Panc1 (cell line): ENCODE data around the gene GIMAP2. TPM values are rescaled to one million over a fixed set of nuclear protein-coding genes. Genes with fewer than 3 reads are reported as not detected.

Experiments used
- ATAC-seq: fragments of 200-7000 bp; cut with Tn5 transposase; 2 replicates; pipeline ENCODE4 v1.9.1; 2020; ENCODE audit warnings: mild to moderate bottlenecking, moderate library complexity
- BruUV-seq: library from RNA; stranded (reverse); fragments of 400-500 nt; replicated peaks from 2 replicates; lab custom pipeline; 2021; lab: Mats Ljungman, UMichigan
- CTCF ChIA-PET: fragments of 300-600 bp; sonication (Branson Sonifier 250); formaldehyde crosslinking; loops from one replicate; lab custom pipeline; 2022; ENCODE audit warnings: antibody characterized with exemption; lab: Charles Lee
- POLR2A ChIA-PET: fragments of 300-600 bp; sonication (Branson Sonifier 250); formaldehyde crosslinking; loops from one replicate; lab custom pipeline; 2022; ENCODE audit warnings: antibody characterized with exemption; lab: Charles Lee
- DNase-seq: peaks from one replicate; pipeline ENCODE4 v3.0.0-alpha.2; 2010; ENCODE audit warnings: low read depth, low spot score
- H3K27ac ChIP-seq: 2 replicates; pipeline ENCODE4 v1.5.1; 2011; ENCODE audit warnings: mild to moderate bottlenecking, low read length, inconsistent platforms
- H3K27me3 ChIP-seq: fragments of 200-500 bp; sonication (Bioruptor generic); 2 replicates; pipeline ENCODE4 v1.6.0; 2014; ENCODE audit warnings: low read length, inconsistent platforms; ENCODE audit not compliant: control insufficient read depth, insufficient read depth
- H3K36me3 ChIP-seq: fragments of 200-500 bp; sonication (Bioruptor generic); 2 replicates; pipeline ENCODE4 v1.5.1; 2014; ENCODE audit warnings: inconsistent platforms, mild to moderate bottlenecking, low read length, moderate library complexity; ENCODE audit not compliant: control insufficient read depth, insufficient read depth
- H3K4me1 ChIP-seq: 2 replicates; pipeline ENCODE4 v1.5.1; 2011; ENCODE audit warnings: inconsistent platforms, mild to moderate bottlenecking, low read length, moderate library complexity; ENCODE audit not compliant: control insufficient read depth, insufficient read depth
- H3K4me3 ChIP-seq, 2 experiments: 2 replicates each; pipeline ENCODE4 v1.5.1; 2011 to 2012; ENCODE audit warnings: low read depth in 2 of 2, low read length in 2 of 2, mild to moderate bottlenecking in 2 of 2, inconsistent platforms in 1 of 2, moderate library complexity in 1 of 2
- H3K9me3 ChIP-seq: fragments of 200-500 bp; sonication (Bioruptor generic); 2 replicates; pipeline ENCODE4 v1.5.1; 2014; ENCODE audit warnings: low read depth, mild to moderate bottlenecking, inconsistent platforms, low read length, moderate library complexity; ENCODE audit not compliant: control insufficient read depth, insufficient read depth
- POLR2AphosphoS5 ChIP-seq: IDR thresholded peaks from 2 replicates; pipeline ENCODE4 v1.6.1; 2012; ENCODE audit warnings: mild to moderate bottlenecking, low read depth, low read length, moderate library complexity
- SIN3A ChIP-seq: IDR thresholded peaks from 2 replicates; pipeline ENCODE4 v1.6.1; 2012; ENCODE audit warnings: low read depth, mild to moderate bottlenecking, low read length, moderate library complexity, borderline replicate concordance; ENCODE audit not compliant: insufficient read depth
- TCF7L2 ChIP-seq: IDR thresholded peaks from 2 replicates; pipeline ENCODE4 v1.6.1; 2011; ENCODE audit warnings: mild to moderate bottlenecking, low read depth, low read length, inconsistent platforms
- in situ Hi-C: cut with HindIII; loops from 2 replicates; pipeline ENCODE4 v1.10.0; 2016; ENCODE audit warnings: low sequenced_read_pairs, low pct_unique_long_range_greater_than_20kb
- intact Hi-C: fragments of 100-400 bp; cut with micrococcal nuclease; formaldehyde crosslinking; loops from one replicate; pipeline ENCODE4 v1.10.0; 2022; ENCODE audit not compliant: unreplicated experiment
- total RNA-seq: library from RNA; stranded (reverse); gene quantifications from one replicate; pipeline ENCODE4 v1.2.1, GENCODE V29; 2021; ENCODE audit not compliant: unreplicated experiment
- TF ChIP-seq, protein P1 (sequence below): fragments of 450-650 bp; IDR thresholded peaks from 2 replicates; pipeline ENCODE4 v1.5.1; 2017; ENCODE audit warnings: mild to moderate bottlenecking
- TF ChIP-seq, protein P2 (sequence below), 2 experiments: IDR thresholded peaks; 2 replicates each; pipeline ENCODE4 v1.6.1; 2011 to 2012; ENCODE audit warnings: low read depth in 2 of 2, control low read depth in 1 of 2, low read length in 1 of 2, mild to moderate bottlenecking in 1 of 2, moderate library complexity in 1 of 2; ENCODE audit not compliant: insufficient read depth in 1 of 2

GIMAP2 gene
- total RNA-seq, 1 experiment from 2014 or later, result 1.5 TPM

DNA sequence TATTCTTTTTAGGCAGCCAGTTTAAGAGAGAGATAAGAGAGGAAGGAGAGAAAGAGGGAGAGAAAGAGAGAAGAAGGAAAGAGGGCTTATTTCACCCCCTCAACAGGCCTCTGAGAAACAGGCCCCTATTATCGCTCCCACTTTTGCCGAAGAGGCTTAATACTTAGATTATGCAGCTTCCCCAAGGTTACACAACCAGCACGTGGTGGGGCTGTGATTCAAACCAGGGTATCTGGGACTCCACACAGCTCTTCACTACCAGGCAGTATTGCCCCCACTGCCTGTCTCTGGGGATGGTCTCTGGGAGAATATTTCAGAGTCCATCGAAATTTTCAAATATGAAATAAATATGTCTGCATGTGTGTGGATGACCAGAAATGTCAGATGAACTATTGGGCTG, 33.9 kb downstream of the GIMAP2 start:
- H3K27me3 ChIP-seq, result no peaks in the 10 kb centered on the region; the same call in 1 of the 2 replicates

DNA sequence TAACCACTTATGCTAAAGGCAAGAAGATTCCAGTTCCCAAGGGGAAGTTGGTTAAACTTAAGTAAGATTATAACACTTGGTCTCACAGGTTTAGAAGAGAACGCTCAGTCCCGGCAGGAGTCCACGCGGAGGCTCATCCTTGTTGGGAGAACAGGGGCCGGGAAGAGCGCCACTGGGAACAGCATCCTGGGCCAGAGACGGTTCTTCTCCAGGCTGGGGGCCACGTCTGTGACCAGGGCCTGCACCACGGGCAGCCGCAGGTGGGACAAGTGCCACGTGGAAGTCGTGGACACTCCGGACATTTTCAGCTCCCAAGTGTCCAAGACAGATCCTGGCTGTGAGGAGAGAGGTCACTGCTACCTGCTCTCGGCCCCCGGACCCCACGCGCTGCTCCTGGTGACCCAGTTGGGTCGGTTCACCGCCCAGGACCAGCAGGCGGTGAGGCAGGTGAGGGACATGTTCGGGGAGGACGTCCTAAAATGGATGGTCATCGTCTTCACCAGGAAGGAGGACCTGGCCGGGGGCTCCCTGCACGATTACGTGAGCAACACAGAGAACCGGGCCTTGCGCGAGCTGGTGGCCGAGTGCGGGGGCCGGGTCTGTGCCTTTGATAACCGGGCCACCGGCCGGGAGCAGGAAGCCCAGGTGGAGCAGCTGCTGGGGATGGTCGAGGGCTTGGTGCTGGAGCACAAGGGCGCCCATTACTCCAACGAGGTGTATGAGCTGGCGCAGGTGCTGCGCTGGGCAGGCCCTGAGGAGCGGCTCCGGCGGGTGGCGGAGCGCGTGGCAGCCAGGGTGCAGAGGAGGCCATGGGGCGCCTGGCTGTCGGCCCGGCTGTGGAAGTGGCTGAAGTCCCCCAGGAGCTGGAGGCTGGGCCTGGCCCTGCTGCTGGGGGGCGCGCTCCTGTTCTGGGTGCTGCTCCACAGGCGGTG, 34.7 kb downstream of the GIMAP2 start:
- CTCF ChIA-PET, result no interaction called here

More for the DNA sequence above, 33.9 kb downstream of the GIMAP2 start:
- ChIA-PET POLR2A (no interaction called here), CTCF (no interaction called here)
- Histone ChIP-seq H3K4me3 (no peak overlapping the region), H3K4me1 (no peaks in the 10 kb centered on the region), H3K9me3 (no peaks in the 10 kb centered on the region), H3K27ac (no peak overlapping the region), H3K36me3 (no peaks in the 10 kb centered on the region)
- DNase-seq (no peak), ATAC-seq (no peak)
- BruUV-seq, result no TSS peak
- in situ Hi-C loops, result no loop called here
- no peak for TF ChIP-seq TCF7L2
- TF ChIP-seq, protein P1, sequence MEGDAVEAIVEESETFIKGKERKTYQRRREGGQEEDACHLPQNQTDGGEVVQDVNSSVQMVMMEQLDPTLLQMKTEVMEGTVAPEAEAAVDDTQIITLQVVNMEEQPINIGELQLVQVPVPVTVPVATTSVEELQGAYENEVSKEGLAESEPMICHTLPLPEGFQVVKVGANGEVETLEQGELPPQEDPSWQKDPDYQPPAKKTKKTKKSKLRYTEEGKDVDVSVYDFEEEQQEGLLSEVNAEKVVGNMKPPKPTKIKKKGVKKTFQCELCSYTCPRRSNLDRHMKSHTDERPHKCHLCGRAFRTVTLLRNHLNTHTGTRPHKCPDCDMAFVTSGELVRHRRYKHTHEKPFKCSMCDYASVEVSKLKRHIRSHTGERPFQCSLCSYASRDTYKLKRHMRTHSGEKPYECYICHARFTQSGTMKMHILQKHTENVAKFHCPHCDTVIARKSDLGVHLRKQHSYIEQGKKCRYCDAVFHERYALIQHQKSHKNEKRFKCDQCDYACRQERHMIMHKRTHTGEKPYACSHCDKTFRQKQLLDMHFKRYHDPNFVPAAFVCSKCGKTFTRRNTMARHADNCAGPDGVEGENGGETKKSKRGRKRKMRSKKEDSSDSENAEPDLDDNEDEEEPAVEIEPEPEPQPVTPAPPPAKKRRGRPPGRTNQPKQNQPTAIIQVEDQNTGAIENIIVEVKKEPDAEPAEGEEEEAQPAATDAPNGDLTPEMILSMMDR, result no peak
- TF ChIP-seq, protein P2, sequence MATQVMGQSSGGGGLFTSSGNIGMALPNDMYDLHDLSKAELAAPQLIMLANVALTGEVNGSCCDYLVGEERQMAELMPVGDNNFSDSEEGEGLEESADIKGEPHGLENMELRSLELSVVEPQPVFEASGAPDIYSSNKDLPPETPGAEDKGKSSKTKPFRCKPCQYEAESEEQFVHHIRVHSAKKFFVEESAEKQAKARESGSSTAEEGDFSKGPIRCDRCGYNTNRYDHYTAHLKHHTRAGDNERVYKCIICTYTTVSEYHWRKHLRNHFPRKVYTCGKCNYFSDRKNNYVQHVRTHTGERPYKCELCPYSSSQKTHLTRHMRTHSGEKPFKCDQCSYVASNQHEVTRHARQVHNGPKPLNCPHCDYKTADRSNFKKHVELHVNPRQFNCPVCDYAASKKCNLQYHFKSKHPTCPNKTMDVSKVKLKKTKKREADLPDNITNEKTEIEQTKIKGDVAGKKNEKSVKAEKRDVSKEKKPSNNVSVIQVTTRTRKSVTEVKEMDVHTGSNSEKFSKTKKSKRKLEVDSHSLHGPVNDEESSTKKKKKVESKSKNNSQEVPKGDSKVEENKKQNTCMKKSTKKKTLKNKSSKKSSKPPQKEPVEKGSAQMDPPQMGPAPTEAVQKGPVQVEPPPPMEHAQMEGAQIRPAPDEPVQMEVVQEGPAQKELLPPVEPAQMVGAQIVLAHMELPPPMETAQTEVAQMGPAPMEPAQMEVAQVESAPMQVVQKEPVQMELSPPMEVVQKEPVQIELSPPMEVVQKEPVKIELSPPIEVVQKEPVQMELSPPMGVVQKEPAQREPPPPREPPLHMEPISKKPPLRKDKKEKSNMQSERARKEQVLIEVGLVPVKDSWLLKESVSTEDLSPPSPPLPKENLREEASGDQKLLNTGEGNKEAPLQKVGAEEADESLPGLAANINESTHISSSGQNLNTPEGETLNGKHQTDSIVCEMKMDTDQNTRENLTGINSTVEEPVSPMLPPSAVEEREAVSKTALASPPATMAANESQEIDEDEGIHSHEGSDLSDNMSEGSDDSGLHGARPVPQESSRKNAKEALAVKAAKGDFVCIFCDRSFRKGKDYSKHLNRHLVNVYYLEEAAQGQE (IDR thresholded peaks at IDR 0.05; ENCODE audit: insufficient read depth in 1 of 2, low read depth in 2 of 2, low read length in 1 of 2), result no peak
- TF ChIP-seq SIN3A, result no peak
- TF ChIP-seq POLR2AphosphoS5, result no peak
- intact Hi-C loops, result no loop called here

More for the DNA sequence above, 34.7 kb downstream of the GIMAP2 start:
- Histone ChIP-seq H3K9me3 (no peaks in the 10 kb centered on the region), H3K27ac (no peak overlapping the region), H3K36me3 (no peaks in the 10 kb centered on the region), H3K27me3 (no peaks in the 10 kb centered on the region; the same call in 1 of the 2 replicates), H3K4me1 (no peaks in the 10 kb centered on the region), H3K4me3 (no peak overlapping the region)
- intact Hi-C loops, result no loop called here
- POLR2A ChIA-PET, result no interaction called here
- no TSS peak for BruUV-seq
- no peak for ATAC-seq
- no peak for DNase-seq
- in situ Hi-C loops, result no loop called here
- TF ChIP-seq, protein P1, result no peak
- TF ChIP-seq TCF7L2 (no peak), SIN3A (no peak), POLR2AphosphoS5 (no peak)
- TF ChIP-seq, protein P2 (IDR thresholded peaks at IDR 0.05; ENCODE audit: insufficient read depth in 1 of 2, low read depth in 2 of 2, low read length in 1 of 2), result no peak
